ENCODE results near the gene LEMD3. TPM values are rescaled to one million over a fixed set of nuclear protein-coding genes. Genes with fewer than 3 reads are reported as not detected.

LEMD3 gene
- total RNA-seq, 2 donors from 2014 or later, result 18.4 to 27.4 TPM

DNA sequence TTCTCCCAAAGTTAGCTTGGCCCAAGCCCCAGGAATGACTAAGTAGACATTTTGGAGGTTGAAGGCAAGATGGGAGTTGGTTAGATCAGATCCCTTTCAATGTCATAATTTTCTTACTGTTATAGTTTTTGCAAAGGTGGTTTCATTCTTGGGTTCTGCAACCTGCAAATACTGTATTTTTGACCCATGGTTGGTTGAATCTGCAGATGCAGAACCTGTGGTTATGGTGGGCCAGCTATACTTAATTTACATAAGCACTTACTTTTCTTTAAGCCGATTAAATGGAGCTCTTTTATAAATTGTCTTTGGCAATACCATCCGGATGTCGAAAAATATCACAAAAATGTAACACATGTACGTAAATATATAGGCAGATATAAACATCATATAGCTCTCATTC, 25.6 kb downstream of the LEMD3 start:
- ATAC-seq, result no peak
- Mint-ChIP-seq H3K27ac (no peak overlapping the region), H3K36me3 (peaks cover 10 to 51% of the 10 kb centered on the region in 2 donors), H3K9me3 (peaks cover 0 to 6% of the 10 kb centered on the region in 2 donors)
- no peak for DNase-seq (ENCODE audit: low spot score in 2 of 2)

DNA sequence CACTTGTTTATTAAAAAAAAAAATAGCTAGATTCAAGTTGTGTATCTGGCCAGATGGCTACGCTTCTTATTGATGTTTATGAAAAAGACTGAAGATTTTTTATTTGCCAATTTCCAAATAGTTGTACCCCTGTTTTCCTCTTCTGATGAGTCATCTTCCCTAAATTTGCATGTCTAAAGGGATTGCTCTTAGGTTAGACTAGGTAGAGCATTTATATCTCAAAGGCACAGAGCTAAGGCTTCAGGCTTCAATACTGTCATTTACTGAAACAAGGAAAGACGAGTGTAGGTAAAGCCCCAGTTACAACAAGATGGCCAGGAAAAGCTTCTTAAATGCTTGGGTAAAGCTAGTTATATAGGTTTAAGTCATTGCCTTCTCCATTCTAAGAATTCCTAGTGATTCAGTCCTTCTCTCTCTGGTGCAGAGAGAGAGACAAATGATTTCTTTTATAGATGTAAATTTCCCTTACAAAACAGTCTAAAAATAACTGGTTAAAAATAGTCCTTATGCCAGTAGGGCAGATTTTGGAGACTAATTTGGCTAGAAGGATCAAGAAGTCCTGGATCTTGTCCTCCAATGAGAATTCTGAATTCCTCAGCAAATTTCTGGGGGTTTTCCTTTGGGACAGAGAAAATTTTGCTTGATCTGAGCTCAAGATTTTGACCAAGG, 26.1 kb downstream of the LEMD3 start:
- Mint-ChIP-seq H3K9me3 (peaks cover 0 to 11% of the 10 kb centered on the region in 2 donors), H3K27ac (no peak overlapping the region), H3K36me3 (peaks cover 16 to 51% of the 10 kb centered on the region in 2 donors)
- no peak for ATAC-seq
- DNase-seq (ENCODE audit: low spot score in 2 of 2), result no peak

DNA sequence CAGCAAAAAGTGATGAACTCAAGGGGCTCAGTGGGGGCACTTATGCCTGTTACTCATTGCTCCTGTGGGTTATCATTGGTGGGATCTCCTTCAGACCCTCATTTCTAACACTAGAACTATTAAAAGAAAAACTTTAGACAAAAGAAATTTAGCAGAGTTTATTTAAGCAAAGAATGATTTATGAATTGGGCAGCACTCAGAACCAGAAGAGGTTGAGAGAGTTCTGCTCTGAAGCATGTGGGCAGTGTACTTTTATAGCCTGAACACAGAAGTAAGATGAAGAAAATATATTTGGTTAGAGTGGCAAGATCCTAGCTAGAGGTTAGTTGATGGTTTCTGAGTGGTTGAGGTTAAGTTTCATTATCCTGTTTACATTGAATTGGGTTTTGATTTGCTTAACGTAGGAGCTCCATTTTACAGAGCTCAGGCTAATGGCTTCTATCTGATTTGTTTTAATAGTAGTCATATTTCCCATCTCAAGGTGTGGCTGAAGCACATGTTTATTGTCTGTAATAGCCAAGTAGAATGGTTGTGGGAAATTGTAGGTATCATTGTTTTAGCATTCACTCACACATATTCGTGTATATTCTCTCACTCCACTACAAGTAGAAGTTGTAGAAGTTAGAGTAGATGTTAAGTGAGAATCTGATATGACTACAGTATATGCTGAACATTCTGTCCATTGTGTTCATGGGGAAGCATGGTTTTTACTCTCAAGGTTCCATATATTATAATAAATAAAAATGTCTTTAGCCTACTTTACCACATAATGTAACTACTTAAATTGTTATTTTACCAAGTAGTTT, 27.6 kb downstream of the LEMD3 start:
- H3K36me3 Mint-ChIP-seq, result peaks cover 24 to 63% of the 10 kb centered on the region in 2 donors
- peaks cover 0 to 15% of the 10 kb centered on the region in 2 donors for H3K9me3 Mint-ChIP-seq
- peak overlapping the region; percentile 71 to 79 for H3K27ac Mint-ChIP-seq
- DNase-seq (ENCODE audit: low spot score in 2 of 2) (no peak), ATAC-seq (peak in 1 of 2 donors; percentile 81)

- no peak overlapping the region for H3K27ac Mint-ChIP-seq
- H3K36me3 Mint-ChIP-seq, result peaks cover 27 to 65% of the 10 kb centered on the region in 2 donors
- ATAC-seq, result no peak
- H3K9me3 Mint-ChIP-seq, result peaks cover 0 to 27% of the 10 kb centered on the region in 2 donors
- no peak for DNase-seq (ENCODE audit: low spot score in 2 of 2)
Observed at GRCh38 chr12:65199604-65200003, 30.2 kb downstream of the LEMD3 start.

GRCh38 chr12:65200007-65200665, 30.8 kb downstream of the LEMD3 start:
- ATAC-seq, result peak in 1 of 2 donors; percentile 47
- H3K27ac Mint-ChIP-seq, result peak overlapping the region in 1 of 2 donors; percentile 58
- peaks cover 0 to 27% of the 10 kb centered on the region in 2 donors for H3K9me3 Mint-ChIP-seq
- no peak for DNase-seq (ENCODE audit: low spot score in 2 of 2)
- peaks cover 27 to 60% of the 10 kb centered on the region in 2 donors for H3K36me3 Mint-ChIP-seq

DNA sequence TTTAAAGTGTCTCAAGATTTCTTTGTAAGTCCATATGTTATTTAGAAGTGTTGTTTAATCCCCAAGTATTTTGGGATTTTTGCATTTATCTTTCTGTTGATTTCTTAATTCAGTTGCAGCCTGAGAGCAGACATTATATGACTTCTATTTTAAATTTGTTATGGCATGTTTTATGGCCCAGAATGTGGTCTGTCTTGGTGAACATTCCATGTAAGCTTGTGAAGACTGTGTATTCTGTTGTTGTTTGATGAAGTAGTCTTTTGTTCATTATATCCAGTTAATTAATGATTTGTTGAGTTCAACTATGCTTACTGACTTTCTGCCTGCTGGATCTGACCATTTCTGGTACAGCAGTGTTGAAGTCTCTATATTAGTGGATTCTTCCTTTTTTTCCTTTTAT, 34.0 kb downstream of the LEMD3 start:
- DNase-seq (ENCODE audit: low spot score in 2 of 2) (no peak), ATAC-seq (no peak)
- Mint-ChIP-seq H3K27ac (no peak overlapping the region), H3K36me3 (peaks cover 22 to 47% of the 10 kb centered on the region in 2 donors), H3K9me3 (peaks cover 0 to 21% of the 10 kb centered on the region in 2 donors)

- ATAC-seq (peak in 1 of 2 donors; percentile 52), DNase-seq (ENCODE audit: low spot score in 2 of 2) (no peak)
- Mint-ChIP-seq H3K9me3 (peaks cover 0 to 21% of the 10 kb centered on the region in 2 donors), H3K27ac (peak overlapping the region; percentile 8 to 67), H3K36me3 (peaks cover 21 to 46% of the 10 kb centered on the region in 2 donors)
Observed at GRCh38 chr12:65204886-65205525, 35.6 kb downstream of the LEMD3 start.

- H3K36me3 Mint-ChIP-seq, result peaks cover 14 to 38% of the 10 kb centered on the region in 2 donors
- no peak for DNase-seq (ENCODE audit: low spot score in 2 of 2)
- H3K9me3 Mint-ChIP-seq, result peaks cover 0 to 16% of the 10 kb centered on the region in 2 donors
- peak overlapping the region in 1 of 2 donors; percentile 67 for H3K27ac Mint-ChIP-seq
- ATAC-seq, result no peak
Observed at GRCh38 chr12:65205886-65206285, 36.5 kb downstream of the LEMD3 start.

GRCh38 chr12:65208125-65208524, 38.7 kb downstream of the LEMD3 start:
- no peak for ATAC-seq
- no peak for DNase-seq (ENCODE audit: low spot score in 2 of 2)
- H3K36me3 Mint-ChIP-seq, result peaks cover under 1 to 29% of the 10 kb centered on the region in 2 donors
- peak overlapping the region in 1 of 2 donors; percentile 11 for H3K27ac Mint-ChIP-seq
- peaks cover 0 to 7% of the 10 kb centered on the region in 2 donors for H3K9me3 Mint-ChIP-seq

DNA sequence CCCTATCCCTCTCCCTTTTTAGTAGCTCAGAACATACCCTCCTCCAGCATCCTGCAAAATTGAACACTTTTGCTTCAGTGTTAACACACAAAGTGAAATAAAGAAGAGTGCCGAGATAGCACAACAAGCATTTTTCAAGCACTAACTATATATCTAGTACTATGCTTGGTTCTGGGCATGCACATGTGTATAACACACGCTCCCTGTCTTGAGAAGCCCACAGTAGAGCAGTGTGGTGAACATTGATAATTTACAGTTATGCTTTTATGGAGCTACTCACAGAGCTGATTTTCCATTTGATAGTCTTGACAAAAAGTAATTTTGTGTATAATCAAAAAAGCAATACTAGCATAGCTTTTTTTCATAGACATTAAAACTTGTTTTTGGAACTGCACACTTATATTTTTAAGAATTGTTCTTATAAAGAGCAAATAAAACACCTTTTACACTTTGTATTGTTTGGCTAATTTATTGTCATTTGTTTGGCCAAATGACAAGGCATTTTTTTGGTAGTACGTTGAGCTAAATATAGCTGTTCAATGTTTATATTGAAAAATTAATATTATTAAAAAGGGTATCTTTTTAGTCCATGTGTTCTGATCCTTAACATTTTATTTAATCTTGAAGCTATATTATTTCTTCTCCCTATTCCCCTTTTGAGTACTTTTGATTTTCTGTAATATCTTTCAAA, 39.7 kb downstream of the LEMD3 start:
- no peaks in the 10 kb centered on the region for H3K9me3 Mint-ChIP-seq
- H3K36me3 Mint-ChIP-seq, result peaks cover 0 to 26% of the 10 kb centered on the region in 2 donors
- no peak for ATAC-seq
- no peak for DNase-seq (ENCODE audit: low spot score in 2 of 2)
- peak overlapping the region; percentile 3 to 79 for H3K27ac Mint-ChIP-seq

DNA sequence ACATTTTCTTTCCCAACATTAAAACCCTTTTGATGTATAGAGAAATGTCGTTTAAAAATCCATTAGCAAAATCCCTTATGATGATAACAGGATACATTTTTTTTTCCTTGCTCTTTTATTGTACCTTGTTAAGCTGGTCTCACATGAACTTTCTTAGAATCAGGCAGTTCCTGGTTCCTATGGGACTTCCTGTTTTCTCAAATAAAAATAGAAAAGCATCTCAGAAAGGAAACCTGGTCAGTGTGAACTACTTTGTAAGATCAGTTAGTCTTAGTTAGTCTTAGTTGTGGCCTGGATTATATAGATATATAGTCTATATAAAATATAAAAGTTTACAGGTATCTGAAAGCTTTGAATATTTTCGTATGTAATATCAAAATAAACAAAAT, 40.3 kb downstream of the LEMD3 start:
- Mint-ChIP-seq H3K27ac (peak overlapping the region; percentile 3 to 79), H3K36me3 (peaks cover 0 to 26% of the 10 kb centered on the region in 2 donors), H3K9me3 (no peaks in the 10 kb centered on the region)
- DNase-seq (ENCODE audit: low spot score in 2 of 2) (no peak), ATAC-seq (no peak)

DNA sequence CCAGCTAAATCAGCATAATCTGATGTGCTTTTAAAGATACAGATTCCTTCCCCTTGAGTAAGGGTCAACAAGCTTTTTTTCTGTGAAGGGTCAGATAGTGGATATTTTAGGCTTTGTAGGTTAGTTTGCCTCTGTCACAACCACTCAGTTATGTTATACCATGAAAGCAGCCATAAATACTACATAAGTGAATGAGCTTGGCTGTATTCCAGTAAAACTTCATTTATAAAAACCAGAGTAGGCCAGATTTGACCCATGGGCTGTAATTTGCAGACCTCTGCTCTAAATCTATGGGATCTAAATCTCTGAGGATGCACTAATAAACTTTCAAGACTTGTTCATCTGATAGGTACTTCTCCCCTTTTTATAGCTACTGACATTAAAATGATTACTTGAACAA, 47.7 kb downstream of the LEMD3 start:
- ATAC-seq (no peak), DNase-seq (ENCODE audit: low spot score in 2 of 2) (no peak)
- Mint-ChIP-seq H3K9me3 (peaks cover 11 to 21% of the 10 kb centered on the region in 2 donors), H3K36me3 (peaks cover 31 to 65% of the 10 kb centered on the region in 2 donors), H3K27ac (no peak overlapping the region)

GRCh38 chr12:65220761-65221160, 51.4 kb downstream of the LEMD3 start:
- Mint-ChIP-seq H3K36me3 (peaks cover 41 to 85% of the 10 kb centered on the region in 2 donors), H3K27ac (no peak overlapping the region), H3K9me3 (peaks cover 19 to 40% of the 10 kb centered on the region in 2 donors)
- ATAC-seq (no peak), DNase-seq (ENCODE audit: low spot score in 2 of 2) (no peak)

DNA sequence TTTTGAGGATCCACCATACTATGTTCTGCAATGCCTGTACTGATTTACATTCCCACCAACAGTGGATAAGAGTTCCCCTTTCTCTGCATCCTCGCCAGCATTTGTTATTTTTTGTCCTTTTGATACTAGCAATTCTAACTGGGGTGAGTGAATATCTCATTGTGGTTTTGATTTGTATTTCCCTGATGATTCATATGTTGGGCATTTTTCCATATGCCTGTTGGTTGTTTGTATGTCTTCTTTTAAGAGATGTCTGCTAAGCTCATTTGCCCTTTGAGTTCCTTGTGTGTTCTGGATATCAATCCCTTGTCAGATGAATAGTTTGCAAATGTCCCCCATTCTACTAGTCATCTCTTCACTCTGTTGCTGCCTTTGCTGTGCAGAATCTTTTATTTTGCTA, 60.1 kb downstream of the LEMD3 start:
- Mint-ChIP-seq H3K36me3 (peaks cover 28 to 46% of the 10 kb centered on the region in 2 donors), H3K27ac (no peak overlapping the region), H3K9me3 (peaks cover 6 to 22% of the 10 kb centered on the region in 2 donors)
- no peak for DNase-seq (ENCODE audit: low spot score in 2 of 2)
- ATAC-seq, result no peak

GRCh38 chr12:65232476-65233077, 63.2 kb downstream of the LEMD3 start:
- peaks cover 0 to 13% of the 10 kb centered on the region in 2 donors for H3K9me3 Mint-ChIP-seq
- H3K36me3 Mint-ChIP-seq, result peaks cover 21 to 29% of the 10 kb centered on the region in 2 donors
- H3K27ac Mint-ChIP-seq, result peak overlapping the region in 1 of 2 donors; percentile 38
- ATAC-seq (no peak), DNase-seq (ENCODE audit: low spot score in 2 of 2) (no peak)
